ENCODE measurements around the gene SPSB1.

DNA sequence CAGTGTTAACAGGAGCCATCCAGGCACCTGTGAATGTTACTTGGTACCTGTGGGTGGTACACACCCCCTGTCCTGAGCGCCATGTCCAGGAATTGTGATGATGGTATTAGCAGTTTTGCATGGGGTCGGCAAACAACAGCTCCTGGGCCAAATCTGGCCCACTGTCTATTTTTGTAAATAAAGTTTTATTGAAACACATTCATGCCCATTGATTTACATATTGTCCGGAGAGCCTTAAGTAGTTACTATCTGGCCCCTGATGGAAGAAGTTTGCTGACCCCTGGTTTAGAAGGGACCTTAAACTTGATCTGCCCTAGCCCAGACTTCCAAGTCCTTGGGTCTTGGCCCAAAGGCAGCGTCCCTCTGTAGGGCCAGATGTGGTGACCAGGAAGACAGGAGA lies 58.3 kb downstream of the SPSB1 start:
- TF ChIP-seq CTCF (IDR thresholded peaks at IDR 0.05) (no peak), POLR2A (IDR thresholded peaks at IDR 0.05) (no peak)

All from right lobe of liver (tissue), 4 donors.